OCI-LY7 (cell line): ENCODE data around the gene EVC. TPM values are rescaled to one million over a fixed set of nuclear protein-coding genes. Genes with fewer than 3 reads are reported as not detected.

ENCODE experiments used
- BruUV-seq: library from RNA; stranded (reverse); fragments of 400-500 nt; replicated peaks from 2 replicates; lab custom pipeline; 2021; lab: Mats Ljungman, UMichigan
- CTCF ChIA-PET: fragments of 300-600 bp; sonication (Branson Sonifier 250); formaldehyde crosslinking; loops from one replicate; lab custom pipeline; 2022; ENCODE audit warnings: antibody characterized with exemption; ENCODE audit not compliant: unreplicated experiment; lab: Charles Lee
- POLR2A ChIA-PET: fragments of 300-600 bp; sonication (Branson Sonifier 250); formaldehyde crosslinking; loops from one replicate; lab custom pipeline; 2022; ENCODE audit warnings: antibody characterized with exemption; lab: Charles Lee
- DNase-seq: peaks from one replicate; pipeline ENCODE4 v3.0.0-alpha.2; 2015; ENCODE audit warnings: low spot score
- H2AFZ ChIP-seq: fragments of 200-600 bp; sonication (generic), shearing (Covaris generic); 2 replicates; pipeline ENCODE4 v1.6.1; 2014; ENCODE audit warnings: mild to moderate bottlenecking, antibody characterized with exemption, low read length, moderate library complexity
- H3K27ac ChIP-seq: fragments of 200-600 bp; sonication (generic); 2 replicates; pipeline ENCODE4 v1.5.1; 2014; ENCODE audit warnings: mixed run types, low read depth, mild to moderate bottlenecking, moderate library complexity, low read length, inconsistent platforms; ENCODE audit not compliant: poor library complexity, severe bottlenecking
- H3K36me3 ChIP-seq: fragments of 200-600 bp; sonication (generic); 2 replicates; pipeline ENCODE4 v1.6.1; 2014; ENCODE audit warnings: mild to moderate bottlenecking, antibody characterized with exemption, low read length, moderate library complexity, mixed read lengths; ENCODE audit not compliant: insufficient read depth
- H3K4me1 ChIP-seq: fragments of 200-600 bp; sonication (generic); 2 replicates; pipeline ENCODE4 v1.5.1; 2014; ENCODE audit warnings: mild to moderate bottlenecking, low read length; ENCODE audit not compliant: insufficient read depth, poor library complexity, severe bottlenecking
- H3K4me2 ChIP-seq: fragments of 200-600 bp; sonication (generic); 2 replicates; pipeline ENCODE4 v1.6.1; 2014; ENCODE audit warnings: mild to moderate bottlenecking, low read length
- H3K4me3 ChIP-seq: fragments of 200-600 bp; sonication (generic); 2 replicates; pipeline ENCODE4 v1.5.1; 2014; ENCODE audit warnings: mild to moderate bottlenecking, low read depth, low read length; ENCODE audit not compliant: poor library complexity, severe bottlenecking
- H3K79me2 ChIP-seq: fragments of 200-600 bp; sonication (generic); 2 replicates; pipeline ENCODE4 v1.6.1; 2016; ENCODE audit warnings: low read depth, mild to moderate bottlenecking, low read length, moderate library complexity, mixed read lengths; ENCODE audit not compliant: insufficient read depth
- H3K9me2 ChIP-seq: fragments of 200-600 bp; sonication (generic); 2 replicates; pipeline ENCODE4 v1.6.1; 2016; ENCODE audit warnings: mild to moderate bottlenecking, low read length, mixed read lengths; ENCODE audit not compliant: insufficient read depth
- H3K9me3 ChIP-seq: fragments of 200-600 bp; sonication (generic); 2 replicates; pipeline ENCODE4 v1.6.1; 2014; ENCODE audit warnings: mild to moderate bottlenecking, mixed run types, low read length, mixed read lengths
- H4K20me1 ChIP-seq: fragments of 200-600 bp; sonication (generic); 2 replicates; pipeline ENCODE4 v1.6.1; 2014; ENCODE audit warnings: mild to moderate bottlenecking, antibody characterized with exemption, low read length, moderate library complexity, mixed read lengths; ENCODE audit not compliant: insufficient read depth
- CTCF ChIP-seq: fragments of 200-600 bp; sonication (generic); conservative IDR thresholded peaks from 2 replicates; pipeline ENCODE4 v1.5.1; 2014; ENCODE audit warnings: mild to moderate bottlenecking, antibody characterized with exemption, low read length, moderate library complexity, mixed read lengths
- EZH2phosphoT487 ChIP-seq: fragments of 200-600 bp; sonication (generic); IDR thresholded peaks from 2 replicates; pipeline ENCODE4 v1.6.1; 2018; ENCODE audit warnings: low read depth, borderline replicate concordance, mild to moderate bottlenecking, mixed run types, antibody characterized with exemption, low read length, moderate library complexity, mixed read lengths
- intact Hi-C: fragments of 100-400 bp; cut with micrococcal nuclease; formaldehyde crosslinking; loops from one replicate; pipeline ENCODE4 v1.10.0; 2022; ENCODE audit not compliant: unreplicated experiment
- total RNA-seq, 2 experiments: library from RNA; depleted of rRNA in 1 of 2; stranded (reverse); fragments of >200 nt in 1 of 2; shearing (Covaris generic) in 1 of 2; gene quantifications; 2 replicates each; pipeline ENCODE4 v1.2.3, GENCODE V29; 2014 to 2022

EVC gene
- total RNA-seq, 2 experiments from 2014 or later, result not detected

DNA sequence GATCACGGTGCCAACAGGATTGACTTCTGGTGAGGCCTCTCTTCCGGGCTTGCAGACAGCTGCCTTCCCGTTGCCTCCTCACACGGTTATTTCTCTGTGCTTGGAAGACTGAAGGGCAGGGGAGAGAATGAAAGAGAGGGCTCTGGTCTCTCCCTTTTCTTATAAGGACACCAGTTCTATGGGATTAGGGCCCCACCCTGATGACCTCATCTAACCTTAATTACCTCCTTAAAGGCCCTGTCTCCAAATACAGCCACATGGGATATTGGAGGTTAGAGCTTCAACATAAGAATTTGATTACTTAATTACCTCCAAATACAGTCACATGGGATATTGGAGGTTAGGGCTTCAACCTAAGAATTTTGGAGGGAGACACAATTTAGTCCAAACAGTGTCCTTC lies 46.5 kb downstream of the EVC start:
- POLR2A ChIA-PET, result no interaction called here
- BruUV-seq, result no TSS peak
- CTCF ChIA-PET, result no interaction called here

GRCh38 chr4:5757954-5758353 lies 47.0 kb downstream of the EVC start:
- no TSS peak for BruUV-seq
- Histone ChIP-seq H3K9me3 (no peaks in the 10 kb centered on the region), H3K4me2 (no peak overlapping the region), H3K79me2 (no peaks in the 10 kb centered on the region), H3K27ac (no peak overlapping the region), H2AFZ (no peak overlapping the region), H3K36me3 (no peaks in the 10 kb centered on the region), H3K4me1 (no peaks in the 10 kb centered on the region), H3K4me3 (no peak overlapping the region), H3K9me2 (no peaks in the 10 kb centered on the region), H4K20me1 (no peaks in the 10 kb centered on the region)
- POLR2A ChIA-PET, result no interaction called here
- intact Hi-C loops, result no loop called here
- no peak for DNase-seq
- TF ChIP-seq EZH2phosphoT487, result no peak
- TF ChIP-seq CTCF, result no peak
- CTCF ChIA-PET, result no interaction called here

More for the DNA sequence above, 46.5 kb downstream of the EVC start:
- TF ChIP-seq CTCF, result no peak
- no peak for TF ChIP-seq EZH2phosphoT487
- intact Hi-C loops, result no loop called here
- no peaks in the 10 kb centered on the region for H3K9me3 ChIP-seq
- no peak overlapping the region for H3K4me3 ChIP-seq
- no peaks in the 10 kb centered on the region for H3K4me1 ChIP-seq
- H2AFZ ChIP-seq, result no peak overlapping the region
- H3K79me2 ChIP-seq, result no peaks in the 10 kb centered on the region
- H3K27ac ChIP-seq, result no peak overlapping the region
- no peak for DNase-seq
- H3K36me3 ChIP-seq, result no peaks in the 10 kb centered on the region
- H4K20me1 ChIP-seq, result no peaks in the 10 kb centered on the region
- no peak overlapping the region for H3K4me2 ChIP-seq
- H3K9me2 ChIP-seq, result no peaks in the 10 kb centered on the region

DNA sequence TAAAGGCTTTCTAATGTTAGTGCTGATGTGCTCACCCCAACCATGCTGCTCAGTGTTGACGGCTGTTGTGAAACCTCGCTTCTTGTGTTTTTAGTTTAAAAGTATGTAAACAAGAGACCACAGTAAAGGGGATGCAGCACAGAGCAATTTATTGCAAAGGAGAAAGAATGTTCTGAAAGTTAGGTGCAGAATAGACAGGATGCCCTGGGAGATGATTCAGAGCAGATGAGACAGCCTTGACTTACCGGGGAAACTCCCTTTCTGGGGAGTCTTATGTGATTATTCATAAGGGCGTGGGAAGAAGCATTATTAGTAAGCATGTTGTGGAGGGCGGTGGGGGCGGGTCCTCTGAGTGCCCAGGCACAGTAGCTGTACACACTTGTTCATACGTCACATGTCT lies 47.7 kb downstream of the EVC start:
- intact Hi-C loops, result no loop called here
- Histone ChIP-seq H3K27ac (no peak overlapping the region), H3K36me3 (no peaks in the 10 kb centered on the region), H3K9me3 (no peaks in the 10 kb centered on the region), H3K4me1 (no peaks in the 10 kb centered on the region), H4K20me1 (no peaks in the 10 kb centered on the region), H3K4me2 (no peak overlapping the region), H3K9me2 (no peaks in the 10 kb centered on the region), H3K4me3 (no peak overlapping the region), H2AFZ (no peak overlapping the region), H3K79me2 (no peaks in the 10 kb centered on the region)
- CTCF ChIA-PET, result no interaction called here
- no TSS peak for BruUV-seq
- no peak for DNase-seq
- TF ChIP-seq EZH2phosphoT487 (no peak), CTCF (no peak)
- POLR2A ChIA-PET, result no interaction called here
